HG03571 (cell line): ENCODE data around the gene ACTR5.
"Not testable (repeated sequence)": the region's sequence is repeated elsewhere in the genome, so short reads cannot be mapped to it uniquely, and the experiment has no call there.

Source experiments
- ATAC-seq: cut with Tn5 transposase; IDR thresholded peaks from one replicate; pipeline ENCODE4 v1.9.1; 2021; ENCODE audit not compliant: unreplicated experiment

The ACTR5 gene

DNA sequence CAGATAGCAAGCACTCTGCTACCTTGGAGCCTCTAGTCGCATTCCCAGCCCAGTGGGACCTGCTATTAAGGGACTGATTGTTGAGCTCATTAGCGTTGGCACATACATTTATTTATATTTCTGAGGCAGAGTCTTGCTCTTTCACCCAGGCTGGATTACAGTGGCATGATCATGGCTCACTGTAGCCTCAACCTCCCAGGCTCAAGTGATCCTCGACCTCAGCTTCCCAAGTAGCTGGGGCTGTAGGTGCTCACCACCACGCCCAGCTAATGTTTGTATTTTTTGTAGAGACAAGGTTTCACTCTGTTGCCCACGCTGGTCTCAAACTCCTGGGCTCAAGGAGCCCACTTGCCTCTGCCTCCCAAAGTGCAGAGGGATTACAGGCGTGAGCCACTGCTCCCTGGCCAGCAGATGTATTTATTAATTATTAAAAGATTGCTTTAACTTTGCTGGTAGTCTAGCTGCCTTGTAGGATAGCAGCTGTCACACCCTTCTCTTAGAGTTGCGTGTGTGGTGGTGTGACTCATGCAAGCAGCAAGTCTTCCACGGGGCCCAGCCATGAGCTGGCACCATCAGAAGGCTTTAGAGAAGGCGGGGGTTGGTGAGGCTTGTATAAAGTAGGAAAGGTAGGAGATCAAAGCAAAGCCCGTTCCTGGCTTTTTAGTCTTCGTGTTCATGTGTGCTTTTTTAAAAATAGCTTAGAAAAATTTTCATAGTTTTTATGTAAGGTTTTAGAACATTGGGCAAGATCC is 16.5 kb downstream of the ACTR5 start:
- no peak for ATAC-seq

DNA sequence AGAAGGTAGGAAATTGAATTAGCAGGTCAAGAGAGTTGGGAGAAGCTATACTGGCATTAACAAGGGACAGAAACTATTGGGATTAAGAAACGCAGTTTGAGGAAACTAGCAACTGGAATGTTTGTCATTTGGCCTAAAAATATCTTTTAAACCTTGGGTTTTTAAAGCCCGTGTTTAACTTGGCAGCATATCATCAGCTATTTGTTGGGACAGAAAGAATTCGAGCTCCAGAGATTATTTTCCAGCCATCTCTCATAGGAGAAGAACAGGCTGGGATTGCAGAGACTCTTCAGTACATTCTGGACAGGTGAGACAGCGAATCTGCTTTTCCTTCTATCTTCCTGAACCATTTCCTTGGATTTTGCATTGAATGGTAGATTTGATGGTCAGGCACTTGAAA is 17.8 kb downstream of the ACTR5 start:
- ATAC-seq: no peak

DNA sequence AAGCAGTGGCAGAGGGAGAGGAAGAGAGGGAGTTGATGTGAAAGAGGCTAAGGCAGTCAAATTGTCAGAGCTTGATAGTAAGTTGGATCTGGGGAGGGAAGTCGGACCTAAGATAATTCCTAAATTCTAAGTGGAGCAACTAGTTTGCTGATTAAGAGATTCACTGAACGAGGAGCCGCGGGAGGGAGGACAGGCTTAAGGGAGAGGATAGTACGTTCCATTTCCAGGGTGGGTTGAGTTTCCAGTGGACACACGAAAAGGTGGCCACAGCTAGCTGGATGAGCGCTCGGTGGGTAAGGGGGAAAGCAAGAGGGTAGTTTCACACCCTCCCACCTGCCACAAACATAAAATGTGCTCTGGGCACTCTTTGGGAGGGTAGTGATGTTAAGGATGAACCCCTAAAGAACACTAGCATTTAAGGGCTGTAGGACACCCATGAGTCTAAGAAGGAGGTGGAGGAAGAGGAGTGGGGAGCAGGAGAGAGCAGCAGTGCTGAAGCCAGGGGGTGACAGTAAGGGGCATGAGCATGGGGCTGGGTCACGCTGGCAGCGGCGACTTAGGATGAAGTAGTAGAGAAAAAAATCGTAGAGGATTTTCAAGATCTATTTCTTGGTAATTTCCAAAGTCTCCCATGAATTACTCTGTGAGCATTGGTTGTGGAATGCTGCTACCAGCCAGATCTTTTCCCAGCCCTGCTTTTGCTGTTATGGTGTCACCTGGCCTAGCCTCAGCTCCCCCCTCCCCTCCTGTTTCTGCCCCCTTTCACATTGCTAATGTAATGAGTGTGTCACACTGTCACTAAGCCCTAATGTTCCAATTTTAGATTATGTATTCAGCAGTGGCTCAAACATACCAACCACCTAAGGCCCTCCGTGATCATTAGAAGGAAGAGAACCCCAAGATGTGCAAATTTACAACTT is 21.4 kb downstream of the ACTR5 start:
- no peak for ATAC-seq

DNA sequence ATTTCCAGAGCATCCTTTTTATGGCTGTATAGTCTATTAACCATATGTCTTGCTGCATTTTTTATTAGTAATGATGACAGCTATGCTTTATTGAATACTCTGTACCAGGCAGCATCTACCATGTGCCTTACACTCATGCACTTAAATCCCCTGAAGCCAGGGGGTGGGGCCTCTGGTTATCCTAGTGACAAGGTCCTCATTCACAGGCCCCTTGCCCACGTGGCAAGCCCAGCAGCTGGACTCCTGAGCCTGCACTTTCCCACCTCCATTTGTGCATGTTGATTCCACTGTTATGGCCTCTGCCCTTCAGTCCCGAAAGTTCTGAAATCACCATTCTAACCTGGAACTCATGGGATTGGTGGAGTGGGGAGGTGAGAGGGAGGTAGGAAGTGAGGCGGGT is 22.3 kb downstream of the ACTR5 start:
- no peak for ATAC-seq

DNA sequence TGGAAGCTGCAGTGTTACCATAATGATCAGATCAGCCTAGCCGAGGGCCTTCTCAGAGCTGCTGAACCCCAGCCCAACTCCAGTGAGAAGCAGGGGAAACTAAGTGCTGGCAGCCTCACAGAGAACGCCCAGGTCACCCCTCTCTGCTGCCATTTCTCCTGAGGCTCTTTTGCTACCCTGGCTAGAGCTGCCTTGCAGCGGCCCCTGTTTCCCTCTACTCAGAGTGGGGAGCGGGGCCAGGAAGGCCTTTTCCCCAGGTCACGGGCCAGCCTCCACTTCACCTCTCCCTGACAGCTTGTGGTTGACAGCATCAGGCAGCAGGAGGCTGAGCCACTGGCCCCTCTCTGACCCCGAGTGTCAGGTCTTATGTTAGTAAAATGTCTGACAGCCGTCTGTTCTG is 22.7 kb downstream of the ACTR5 start:
- no peak for ATAC-seq

DNA sequence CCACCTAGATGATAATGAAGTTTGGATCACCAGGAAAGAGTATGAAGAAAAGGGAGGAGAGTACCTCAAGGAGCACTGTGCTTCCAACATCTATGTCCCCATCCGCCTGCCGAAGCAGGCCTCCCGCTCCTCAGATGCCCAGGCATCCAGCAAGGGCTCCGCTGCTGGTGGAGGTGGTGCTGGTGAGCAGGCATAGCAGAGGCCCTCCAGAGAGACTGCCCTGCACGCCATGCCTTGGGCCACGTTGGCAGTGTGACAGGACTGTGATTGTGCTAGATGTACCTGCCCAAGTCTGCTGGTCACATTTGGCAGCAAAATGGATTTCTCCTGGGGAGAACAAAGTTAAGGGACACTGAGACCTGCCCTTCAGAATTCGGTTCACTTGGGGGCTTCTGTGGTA is 23.4 kb downstream of the ACTR5 start:
- no peak for ATAC-seq

DNA sequence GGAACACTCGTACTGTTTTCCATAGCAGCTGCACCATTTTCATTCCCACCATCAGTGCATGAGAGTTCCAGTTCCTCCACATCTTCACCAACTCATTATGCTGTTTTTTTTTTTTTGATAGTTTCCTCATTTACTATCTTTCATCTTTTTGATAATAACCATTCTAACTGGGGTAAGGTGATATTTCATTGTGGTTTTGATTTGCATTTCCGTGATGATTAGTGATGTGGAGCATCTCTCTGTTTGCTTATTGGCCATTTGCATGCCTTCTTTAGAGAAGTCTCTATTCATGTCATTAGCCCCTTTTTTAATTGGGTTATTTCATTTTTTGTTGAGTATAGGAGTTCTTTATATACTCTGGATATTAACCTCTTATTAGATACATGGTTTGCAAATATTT is 25.9 kb downstream of the ACTR5 start:
- ATAC-seq: no peak

DNA sequence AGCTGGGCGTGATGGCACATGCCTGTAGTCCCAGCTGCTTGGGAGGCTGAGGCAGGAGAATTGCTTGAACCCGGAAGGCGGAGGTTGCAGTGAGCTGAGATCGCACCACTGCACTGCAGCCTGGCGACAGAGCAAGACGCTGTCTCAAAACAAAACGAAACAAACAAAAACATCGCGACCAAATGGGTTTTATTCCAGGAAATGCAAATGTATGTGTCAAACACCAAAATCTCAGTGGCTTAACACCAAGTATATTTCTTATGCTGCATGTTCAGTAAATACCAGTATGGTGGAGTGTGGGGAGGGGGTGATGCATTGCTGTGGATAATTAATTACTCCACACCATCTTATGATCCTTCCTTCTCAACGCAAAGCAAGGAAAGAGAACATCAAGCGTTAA is 28.1 kb downstream of the ACTR5 start:
- ATAC-seq: no peak

DNA sequence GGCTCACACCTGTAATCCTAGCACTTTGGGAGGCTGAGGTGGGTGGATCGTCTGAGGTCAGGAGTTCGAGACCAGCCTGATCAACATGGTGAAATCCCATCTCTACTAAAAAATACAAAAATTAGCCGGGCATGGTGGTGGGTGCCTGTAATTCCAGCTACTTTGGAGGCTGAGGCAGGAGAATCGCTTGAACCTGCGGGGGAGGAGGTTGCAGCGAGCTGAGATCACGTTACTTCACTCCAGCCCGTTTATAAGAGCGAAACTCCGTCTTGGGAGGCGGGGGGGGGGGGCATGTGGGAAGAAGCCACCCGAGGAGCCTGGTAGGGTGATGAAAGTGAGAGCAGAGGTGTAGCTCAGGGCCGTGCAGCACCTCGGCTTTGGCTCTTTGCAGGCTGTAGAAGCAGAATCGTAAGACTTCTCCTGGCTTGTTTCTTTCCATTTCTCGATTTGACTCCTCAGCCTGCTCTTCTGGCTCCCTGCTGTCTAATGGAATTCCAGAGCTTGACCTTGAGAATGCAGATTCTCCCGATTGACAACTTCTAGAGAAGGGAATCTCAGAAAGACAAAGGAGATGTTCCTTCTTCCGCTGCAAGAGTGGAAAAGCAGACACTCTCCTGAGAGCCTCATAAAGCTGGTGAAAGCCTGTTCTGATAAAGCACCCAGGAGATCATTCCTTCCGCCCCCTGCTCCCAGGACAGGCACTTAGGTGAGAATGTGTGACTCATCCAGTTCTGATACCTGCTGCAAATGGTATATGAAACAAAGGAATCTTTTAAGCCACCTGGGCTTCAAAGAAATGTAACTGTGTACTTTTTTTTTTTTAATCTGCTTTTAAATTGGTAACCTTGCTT is 31.2 kb downstream of the ACTR5 start:
- ATAC-seq: no peak

DNA sequence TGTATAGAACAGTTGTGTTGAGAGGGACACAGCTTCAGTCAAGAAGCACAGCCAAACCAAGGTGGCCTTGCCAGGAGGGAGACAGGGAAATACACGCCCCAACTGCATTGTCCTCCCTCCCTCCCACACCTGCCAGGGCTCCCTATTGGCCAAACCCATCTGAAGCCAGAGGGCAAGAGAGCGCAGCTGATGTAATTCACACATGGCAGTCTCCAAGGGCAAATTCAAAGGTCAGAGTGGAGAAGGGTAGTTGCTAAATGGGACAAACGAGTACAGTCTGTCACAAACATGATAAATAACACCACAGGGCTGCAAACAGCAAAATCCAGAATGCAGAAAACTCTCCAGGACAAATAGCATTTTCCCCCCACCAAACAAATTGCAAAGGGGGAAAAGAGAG is 34.0 kb downstream of the ACTR5 start:
- ATAC-seq: no peak

DNA sequence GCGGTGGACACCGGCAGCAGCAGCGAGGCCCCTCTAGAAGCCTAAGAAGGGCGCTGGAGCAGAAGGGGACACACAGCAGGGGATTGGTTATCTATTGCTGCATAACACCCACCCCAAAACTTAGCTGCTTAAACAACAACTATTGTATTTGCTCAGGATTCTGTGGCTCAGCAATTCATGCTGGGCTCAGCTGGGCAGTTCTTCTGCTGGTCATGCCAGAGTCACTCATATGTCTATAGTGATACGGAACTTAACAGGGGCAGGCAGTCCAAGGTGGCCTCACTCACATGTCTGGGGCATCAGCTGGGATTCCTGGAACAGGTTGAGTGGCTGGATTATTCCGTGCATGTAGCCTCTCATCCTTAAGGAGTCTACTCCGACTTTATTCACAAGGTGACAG is 39.6 kb downstream of the ACTR5 start:
- ATAC-seq: no peak

DNA sequence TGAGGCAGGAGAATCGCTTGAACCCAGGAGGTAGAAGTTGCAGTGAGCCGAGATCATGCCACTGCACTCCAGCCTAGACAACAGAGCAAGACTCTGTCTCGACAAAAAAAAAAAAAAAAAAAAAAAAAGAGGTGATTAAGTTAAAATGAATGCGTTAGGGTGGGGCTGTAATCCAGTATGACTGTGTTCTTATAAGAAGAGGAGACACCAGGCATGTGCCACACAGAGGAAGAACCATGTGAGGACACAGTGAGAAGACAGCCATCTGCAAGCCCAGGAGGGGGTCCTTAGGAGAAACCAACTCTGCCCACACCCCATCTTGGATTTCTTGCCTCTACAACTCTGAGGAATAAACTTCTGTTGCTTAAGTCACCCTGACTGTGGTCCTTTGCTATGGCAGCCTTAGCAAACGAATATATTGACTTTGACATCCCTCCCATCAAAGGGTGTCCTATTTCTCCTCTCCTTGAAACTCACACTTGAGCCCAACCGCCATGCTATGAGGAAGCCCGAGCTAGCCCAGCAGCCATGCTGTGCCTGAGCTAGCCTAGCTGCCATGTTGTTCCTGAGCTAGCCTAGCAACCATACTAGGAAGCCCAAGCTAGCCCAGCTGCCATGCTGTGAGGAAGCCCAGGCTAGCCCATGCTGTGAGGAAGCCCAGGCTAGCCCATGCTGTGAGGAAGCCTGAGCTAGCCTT is 41.4 kb downstream of the ACTR5 start:
- ATAC-seq: no peak

DNA sequence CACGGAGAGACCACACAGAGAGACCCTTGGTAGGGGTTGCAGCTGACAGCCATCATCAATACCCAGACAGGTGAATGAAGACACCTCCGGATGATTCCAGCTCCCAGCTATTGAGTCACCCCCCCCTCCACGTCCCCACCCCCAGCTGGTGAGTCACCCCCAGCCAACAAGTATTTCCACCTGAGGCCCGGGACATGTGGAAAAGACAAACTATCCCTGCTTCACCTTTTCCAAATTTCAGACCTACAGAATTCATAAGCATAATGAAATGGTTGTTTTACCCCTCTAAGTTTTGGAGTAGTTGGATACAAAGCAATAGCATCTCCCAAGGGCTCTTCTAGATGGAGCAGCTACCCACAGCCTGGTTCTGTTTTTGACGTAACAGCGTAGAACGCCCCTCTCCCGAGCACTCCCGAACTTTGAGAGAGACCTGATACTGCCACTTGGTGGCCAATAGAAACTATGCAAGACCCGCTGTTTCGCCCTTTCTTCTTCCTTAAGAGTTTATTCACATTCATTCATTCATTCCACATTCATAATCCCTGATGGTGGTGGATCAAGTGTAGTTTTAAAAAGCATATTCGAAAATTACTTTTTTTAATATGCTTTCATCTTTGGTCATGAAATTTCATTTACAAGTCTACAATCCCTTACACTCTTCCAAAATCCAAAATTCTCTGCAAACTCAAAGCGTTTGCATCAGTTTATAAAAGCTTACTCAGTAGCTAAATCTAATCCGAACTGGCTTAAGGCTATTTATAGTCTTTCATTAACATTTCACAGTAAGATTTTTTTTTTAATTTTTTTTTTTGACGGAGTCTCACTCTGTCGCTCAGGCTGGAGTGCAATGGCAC is 42.2 kb downstream of the ACTR5 start:
- no peak for ATAC-seq

DNA sequence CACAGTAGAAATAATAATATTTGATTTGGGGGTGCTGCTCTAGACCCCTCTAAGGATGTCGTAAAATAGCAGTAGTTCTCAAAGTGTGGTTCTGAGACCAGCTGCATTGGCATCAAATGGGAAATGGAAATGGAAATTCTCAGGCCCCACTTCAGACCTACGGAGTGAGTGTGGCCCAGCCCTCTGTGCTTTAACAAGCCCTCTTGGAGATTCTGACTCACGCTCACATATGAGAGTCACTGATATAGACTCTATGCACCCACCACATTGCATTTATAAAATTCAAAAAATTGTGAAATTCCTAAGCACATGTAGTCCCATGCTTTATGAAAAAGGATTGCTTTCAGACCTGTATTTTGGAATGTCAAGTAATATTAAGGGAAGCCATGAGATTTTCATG is 43.0 kb downstream of the ACTR5 start:
- no peak for ATAC-seq

DNA sequence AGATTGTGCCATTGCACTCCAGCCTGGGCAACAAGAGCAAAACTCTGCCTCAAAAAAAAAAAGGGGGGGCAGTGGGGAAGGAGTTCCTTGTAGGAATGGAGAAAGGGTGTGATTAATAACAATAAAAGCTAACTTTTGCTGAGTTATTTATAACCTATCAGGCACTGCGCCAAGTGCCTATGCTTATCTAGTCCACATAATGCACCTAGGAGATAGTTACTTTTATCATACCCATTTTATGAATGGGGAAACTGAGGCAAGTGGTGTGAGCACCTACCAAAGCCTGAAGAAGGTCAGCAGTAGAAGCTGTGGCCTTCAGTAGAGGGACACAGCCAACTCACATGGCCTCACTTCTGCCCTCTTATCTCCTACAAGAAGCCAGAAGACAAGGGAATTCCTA is 43.7 kb downstream of the ACTR5 start:
- ATAC-seq: no peak

DNA sequence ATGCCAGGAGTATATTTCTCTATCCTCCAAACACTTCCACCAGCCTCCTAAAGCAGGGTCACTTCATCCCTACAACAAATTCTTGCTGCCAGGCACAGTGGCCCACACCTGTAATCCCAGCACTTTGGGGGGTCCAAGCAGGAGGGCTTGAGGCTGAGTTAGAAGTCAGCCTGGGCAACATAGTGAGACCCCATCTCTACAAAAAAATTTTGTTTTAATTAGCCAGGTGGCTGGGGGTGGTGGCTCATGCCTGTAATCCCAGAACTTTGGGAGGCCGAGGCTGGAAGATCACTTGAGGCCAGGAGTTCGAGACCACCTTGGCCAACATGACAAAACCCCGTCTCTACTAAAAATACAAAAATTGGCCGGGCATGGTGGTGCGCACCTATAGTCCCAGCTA is 45.8 kb downstream of the ACTR5 start:
- ATAC-seq: not testable (repeated sequence)

DNA sequence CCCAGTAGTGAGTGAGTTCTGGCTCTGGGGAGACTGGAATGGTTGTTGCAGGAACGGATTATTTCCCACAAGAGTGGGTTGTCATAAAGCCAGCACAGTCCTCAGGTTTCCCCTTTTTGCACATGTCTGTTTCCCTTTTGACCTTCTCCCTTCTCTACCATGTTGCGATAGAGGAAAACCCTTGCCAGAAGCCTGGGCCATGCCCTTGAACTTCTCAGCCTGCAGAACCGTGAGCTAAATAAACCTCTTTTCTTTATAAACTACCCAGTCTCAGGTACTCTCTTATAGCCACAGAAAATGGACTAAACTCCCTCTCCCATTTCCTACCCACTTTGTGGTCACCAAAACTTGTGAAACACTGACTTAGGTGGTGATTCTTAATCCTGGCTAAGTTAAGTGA is 50.0 kb downstream of the ACTR5 start:
- no peak for ATAC-seq

DNA sequence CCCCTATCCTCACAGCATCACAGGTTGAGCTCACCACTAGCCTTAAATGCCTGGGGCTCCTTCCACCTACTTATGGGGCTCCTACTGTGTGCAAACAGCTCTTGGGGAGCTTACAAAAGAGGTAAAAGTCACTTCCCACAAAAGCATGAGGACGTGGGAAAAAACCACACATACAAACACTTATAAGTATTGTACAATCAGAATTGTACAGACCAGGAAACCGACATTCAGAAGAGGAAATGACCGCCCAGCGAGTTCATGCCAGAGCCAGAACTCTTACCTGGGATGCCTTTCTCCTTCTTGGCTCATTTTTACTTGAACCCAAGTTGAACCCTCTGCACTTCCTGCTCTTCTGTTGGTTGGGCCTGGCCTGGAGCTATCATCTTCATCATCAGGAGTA is 50.9 kb downstream of the ACTR5 start:
- ATAC-seq: no peak

DNA sequence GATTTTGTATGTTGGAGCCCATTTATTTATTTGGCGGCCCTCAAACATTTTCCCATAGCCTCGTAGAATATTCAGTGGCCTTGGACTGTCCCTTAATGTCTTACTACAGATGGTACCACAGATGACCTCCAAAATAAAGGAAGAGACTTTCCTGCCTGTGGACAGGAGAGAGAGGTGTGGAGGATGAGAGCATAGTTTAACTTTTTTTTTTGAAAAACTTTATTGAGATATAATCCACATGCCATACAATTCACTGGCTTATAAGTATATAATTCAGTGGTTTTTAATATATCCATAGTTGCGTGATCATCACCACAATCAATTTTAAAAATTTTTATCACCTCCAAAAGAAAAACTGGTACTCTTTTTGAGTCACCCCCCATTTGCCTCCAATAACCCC is 52.6 kb downstream of the ACTR5 start:
- ATAC-seq: no peak

DNA sequence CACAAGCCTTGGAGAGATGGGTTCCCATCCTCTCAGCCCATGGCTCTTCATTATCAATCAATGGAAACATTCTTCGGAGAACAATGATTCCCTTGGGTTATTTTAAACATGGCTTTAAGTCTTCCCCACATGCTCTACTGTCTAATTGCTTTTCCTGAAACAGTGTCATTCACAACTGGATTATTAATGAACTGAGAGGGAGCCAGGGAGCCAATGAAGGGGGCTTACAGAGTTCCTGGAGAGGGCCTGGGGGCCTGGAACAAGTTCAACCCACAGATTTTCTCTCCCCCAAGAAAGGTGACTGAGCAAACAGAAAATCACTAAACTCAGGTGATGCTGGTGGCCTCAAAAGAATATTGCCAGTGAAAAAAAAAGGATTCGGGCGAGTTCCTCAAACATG is 56.0 kb downstream of the ACTR5 start:
- ATAC-seq: no peak
